Esophagus mucosa (tissue), 1 donor: Measurements from ENCODE around the gene JMJD1C. TPM values are rescaled to one million over a fixed set of nuclear protein-coding genes. Genes with fewer than 3 reads are reported as not detected.
A peak's percentile ranks its signal among the peaks of the same experiment; 100 is the strongest.
"Not testable (repeated sequence)": the region's sequence is repeated elsewhere in the genome, so short reads cannot be mapped to it uniquely, and the experiment has no call there.

Source experiments
- ATAC-seq: fragments of 200-7000 bp; cut with Tn5 transposase; one replicate; pipeline ENCODE4 v1.9.1; 2020
- total RNA-seq: library from RNA; stranded (reverse); gene quantifications from one replicate; pipeline ENCODE4 v1.2.4, GENCODE V29; 2023
- donor health status: DM: yes; HTN: yes; CAD: no.

Gene JMJD1C
- total RNA-seq, 1 donor from 2014 or later: 42.1 TPM

GRCh38 chr10:63355682-63356081 lies 110.1 kb downstream of the JMJD1C start:
- no peak for ATAC-seq

- ATAC-seq: no peak
Observed at GRCh38 chr10:63352976-63353375, 112.8 kb downstream of the JMJD1C start.

- no peak for ATAC-seq
Observed at GRCh38 chr10:63348245-63348850, 117.4 kb downstream of the JMJD1C start.

- ATAC-seq: no peak
Observed at GRCh38 chr10:63346015-63346441, 119.7 kb downstream of the JMJD1C start.

GRCh38 chr10:63344269-63344668 lies 121.5 kb downstream of the JMJD1C start:
- ATAC-seq: no peak

GRCh38 chr10:63343476-63343875 lies 122.3 kb downstream of the JMJD1C start:
- no peak for ATAC-seq

- not testable (repeated sequence) for ATAC-seq
Observed at GRCh38 chr10:63339640-63340039, 126.1 kb downstream of the JMJD1C start.

- ATAC-seq: no peak
Observed at GRCh38 chr10:63337455-63338251, 128.1 kb downstream of the JMJD1C start.

- no peak for ATAC-seq
Observed at GRCh38 chr10:63331586-63331985, 134.2 kb downstream of the JMJD1C start.

GRCh38 chr10:63324495-63324854 lies 141.3 kb downstream of the JMJD1C start:
- no peak for ATAC-seq

GRCh38 chr10:63323701-63324494 lies 141.9 kb downstream of the JMJD1C start:
- ATAC-seq: no peak

- no peak for ATAC-seq
Observed at GRCh38 chr10:63320683-63321082, 145.1 kb downstream of the JMJD1C start.

- no peak for ATAC-seq
Observed at GRCh38 chr10:63319231-63319630, 146.5 kb downstream of the JMJD1C start.

GRCh38 chr10:63318491-63318890 lies 147.3 kb downstream of the JMJD1C start:
- ATAC-seq: no peak

- no peak for ATAC-seq
Observed at GRCh38 chr10:63314020-63314419, 151.8 kb downstream of the JMJD1C start.

GRCh38 chr10:63313066-63313717 lies 152.6 kb downstream of the JMJD1C start:
- ATAC-seq: no peak

- no peak for ATAC-seq
Observed at GRCh38 chr10:63308628-63309027, 157.1 kb downstream of the JMJD1C start.

GRCh38 chr10:63304146-63304545 lies 161.6 kb downstream of the JMJD1C start:
- ATAC-seq: no peak

- ATAC-seq: no peak
Observed at GRCh38 chr10:63300801-63301200, 165.0 kb downstream of the JMJD1C start.

- peak; percentile 31 for ATAC-seq
Observed at GRCh38 chr10:63297941-63298340, 167.8 kb downstream of the JMJD1C start.

GRCh38 chr10:63294781-63295180 lies 171.0 kb downstream of the JMJD1C start:
- no peak for ATAC-seq

- not testable (repeated sequence) for ATAC-seq
Observed at GRCh38 chr10:63292847-63293246, 172.9 kb downstream of the JMJD1C start.

GRCh38 chr10:63288170-63288569 lies 177.6 kb downstream of the JMJD1C start:
- no peak for ATAC-seq
